Neural crest cell (in vitro differentiated cells): ENCODE measurements around the gene AP5M1. TPM values are rescaled to one million over a fixed set of nuclear protein-coding genes. Genes with fewer than 3 reads are reported as not detected.
A peak's percentile ranks its signal among the peaks of the same experiment; 100 is the strongest.
"Not testable (repeated sequence)": the region's sequence is repeated elsewhere in the genome, so short reads cannot be mapped to it uniquely, and the experiment has no call there.

ENCODE experiments used
- DNase-seq: peaks from one replicate; pipeline ENCODE4 v3.0.0; 2021; ENCODE audit warnings: low read depth, mixed read lengths, low spot score
- H3K27ac Mint-ChIP-seq: one replicate; pipeline ENCODE4 v1.8.0; 2021; ENCODE audit warnings: mild to moderate bottlenecking, mixed read lengths; ENCODE audit not compliant: unreplicated experiment
- H3K27me3 Mint-ChIP-seq: 2 replicates; pipeline ENCODE4 v1.8.0; 2021; ENCODE audit warnings: low read depth, mild to moderate bottlenecking, mixed read lengths
- H3K36me3 Mint-ChIP-seq: 2 replicates; pipeline ENCODE4 v1.8.0; 2021; ENCODE audit warnings: low read depth, mild to moderate bottlenecking, mixed read lengths
- H3K4me1 Mint-ChIP-seq: 2 replicates; pipeline ENCODE4 v1.8.0; 2021; ENCODE audit warnings: mixed read lengths
- H3K4me3 Mint-ChIP-seq: one replicate; pipeline ENCODE4 v1.8.0; 2021; ENCODE audit warnings: mild to moderate bottlenecking, mixed read lengths
- H3K9me3 Mint-ChIP-seq: 2 replicates; pipeline ENCODE4 v1.8.0; 2021; ENCODE audit warnings: mixed read lengths
- long read RNA-seq: library from polyadenylated mRNA; unstranded; transcript quantifications from one replicate; pipeline ENCODE4 v2.0.0, GENCODE V29; 2020
- total RNA-seq: library from RNA; stranded (reverse); gene quantifications from 2 replicates; pipeline ENCODE4 v1.2.1, GENCODE V29; 2021
- TF ChIP-seq, protein P1 (sequence below): fragments of 200-600 bp; sonication (generic); conservative IDR thresholded peaks from 2 replicates; pipeline ENCODE4 v1.5.0; 2021; ENCODE audit warnings: antibody characterized with exemption, mild to moderate bottlenecking

The AP5M1 gene, protein sequence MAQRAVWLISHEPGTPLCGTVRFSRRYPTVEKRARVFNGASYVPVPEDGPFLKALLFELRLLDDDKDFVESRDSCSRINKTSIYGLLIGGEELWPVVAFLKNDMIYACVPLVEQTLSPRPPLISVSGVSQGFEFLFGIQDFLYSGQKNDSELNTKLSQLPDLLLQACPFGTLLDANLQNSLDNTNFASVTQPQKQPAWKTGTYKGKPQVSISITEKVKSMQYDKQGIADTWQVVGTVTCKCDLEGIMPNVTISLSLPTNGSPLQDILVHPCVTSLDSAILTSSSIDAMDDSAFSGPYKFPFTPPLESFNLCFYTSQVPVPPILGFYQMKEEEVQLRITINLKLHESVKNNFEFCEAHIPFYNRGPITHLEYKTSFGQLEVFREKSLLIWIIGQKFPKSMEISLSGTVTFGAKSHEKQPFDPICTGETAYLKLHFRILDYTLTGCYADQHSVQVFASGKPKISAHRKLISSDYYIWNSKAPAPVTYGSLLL
- total RNA-seq = 37.5 and 42.0 TPM in 2 replicates
- long read RNA-seq, full-length matches to known transcripts = 100 of 124 reads
- long read RNA-seq, partial matches to known transcripts = 5 of 124 reads
- long read RNA-seq, other reads (novel, unspliced or antisense) = 19 of 124 reads

DNA sequence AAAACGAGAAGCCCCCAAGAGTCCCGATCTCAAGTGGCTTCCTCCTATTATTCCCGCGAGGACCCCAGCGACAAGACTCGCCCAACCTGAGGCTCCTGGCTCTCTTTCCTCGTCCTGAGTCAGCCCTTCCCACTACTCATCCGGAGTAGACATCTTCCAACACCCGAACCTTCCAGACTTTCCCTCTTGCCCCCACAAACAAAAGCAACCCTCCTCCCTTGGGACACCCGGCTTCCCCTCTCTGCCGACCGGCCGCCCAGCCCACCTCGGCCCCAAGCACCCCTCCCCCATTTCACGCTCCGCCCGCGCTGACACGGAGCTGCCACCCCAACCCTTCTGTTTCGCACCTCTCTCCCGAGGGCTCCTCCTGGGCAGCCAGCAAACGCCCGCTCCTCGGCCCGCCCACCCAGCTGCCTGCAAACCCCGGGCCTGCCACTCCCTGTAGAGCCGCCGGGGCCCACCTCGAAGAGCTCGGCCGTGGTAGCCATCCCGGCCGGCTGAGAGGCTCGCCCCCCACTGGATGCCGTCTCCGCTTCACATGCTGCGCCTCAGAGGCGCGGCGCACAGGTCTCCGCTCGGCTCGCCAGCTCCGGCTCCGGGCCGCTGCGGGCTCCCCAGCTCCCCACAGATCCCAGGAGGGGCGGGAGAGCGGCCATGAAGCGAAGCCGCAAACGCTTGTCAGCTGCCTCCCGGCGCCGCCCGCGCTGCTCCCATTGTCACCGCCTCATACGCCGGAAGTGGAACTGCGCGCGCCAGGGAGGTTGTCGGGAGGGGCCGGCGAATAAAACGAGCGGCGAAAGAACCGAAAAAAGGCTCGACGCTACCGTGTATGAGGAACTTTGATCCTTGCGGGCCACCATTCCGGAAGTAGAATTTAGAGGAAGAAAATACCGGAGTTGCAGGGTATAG is at the start of gene AP5M1, which contains the start of gene EXOC5:
TSS of gene AP5M1 (plus strand) at position 811 of the 909 bp plus-strand sequence. CDS start 344 bp downstream, outside the sequence.
TSS of gene EXOC5 (minus strand) at position 745 of the 909 bp plus-strand sequence. CDS start at position 488, 257 bp downstream.
- TF ChIP-seq, protein P1, sequence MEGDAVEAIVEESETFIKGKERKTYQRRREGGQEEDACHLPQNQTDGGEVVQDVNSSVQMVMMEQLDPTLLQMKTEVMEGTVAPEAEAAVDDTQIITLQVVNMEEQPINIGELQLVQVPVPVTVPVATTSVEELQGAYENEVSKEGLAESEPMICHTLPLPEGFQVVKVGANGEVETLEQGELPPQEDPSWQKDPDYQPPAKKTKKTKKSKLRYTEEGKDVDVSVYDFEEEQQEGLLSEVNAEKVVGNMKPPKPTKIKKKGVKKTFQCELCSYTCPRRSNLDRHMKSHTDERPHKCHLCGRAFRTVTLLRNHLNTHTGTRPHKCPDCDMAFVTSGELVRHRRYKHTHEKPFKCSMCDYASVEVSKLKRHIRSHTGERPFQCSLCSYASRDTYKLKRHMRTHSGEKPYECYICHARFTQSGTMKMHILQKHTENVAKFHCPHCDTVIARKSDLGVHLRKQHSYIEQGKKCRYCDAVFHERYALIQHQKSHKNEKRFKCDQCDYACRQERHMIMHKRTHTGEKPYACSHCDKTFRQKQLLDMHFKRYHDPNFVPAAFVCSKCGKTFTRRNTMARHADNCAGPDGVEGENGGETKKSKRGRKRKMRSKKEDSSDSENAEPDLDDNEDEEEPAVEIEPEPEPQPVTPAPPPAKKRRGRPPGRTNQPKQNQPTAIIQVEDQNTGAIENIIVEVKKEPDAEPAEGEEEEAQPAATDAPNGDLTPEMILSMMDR = peak; percentile 18

DNA sequence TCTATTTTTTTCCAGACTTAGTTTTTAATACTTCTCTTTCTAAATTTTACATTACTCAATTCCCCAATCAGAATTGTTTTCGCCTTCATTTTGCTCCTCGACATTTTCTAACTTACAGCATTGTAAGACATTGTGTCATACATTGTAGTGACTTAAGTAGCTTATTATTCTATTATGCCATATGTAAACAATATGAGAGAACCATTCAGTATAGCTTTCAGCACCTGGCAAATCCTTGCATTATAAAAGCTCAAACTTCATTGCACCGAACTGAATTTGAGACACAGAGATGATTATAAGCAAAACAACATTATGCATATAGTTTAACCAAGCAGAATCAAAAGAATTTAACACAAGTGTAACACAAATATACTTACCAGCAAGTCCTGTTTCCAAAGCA is 46.8 kb upstream of the AP5M1 start:
- Mint-ChIP-seq H3K4me3 (no peak overlapping the region), H3K9me3 (no peaks in the 10 kb centered on the region)
- TF ChIP-seq, protein P1 = no peak

More for the DNA sequence above, at the start of gene AP5M1, which contains the start of gene EXOC5:
- DNase-seq = peak; percentile 89
- Mint-ChIP-seq H3K4me1 (peaks cover 59% of the 10 kb centered on the region), H3K36me3 (peaks cover 3% of the 10 kb centered on the region), H3K27ac (peak within 1 kb of the TSS; percentile 100), H3K9me3 (no peaks in the 10 kb centered on the region), H3K27me3 (no peaks in the 10 kb centered on the region), H3K4me3 (peak within 1 kb of the TSS; percentile 100)

GRCh38 chr14:57227083-57227482 is 41.7 kb upstream of the AP5M1 start:
- H3K4me1 Mint-ChIP-seq = no peaks in the 10 kb centered on the region
- H3K27ac Mint-ChIP-seq = no peak overlapping the region
- H3K4me3 Mint-ChIP-seq = no peak overlapping the region
- DNase-seq = no peak
- H3K9me3 Mint-ChIP-seq = no peaks in the 10 kb centered on the region
- H3K36me3 Mint-ChIP-seq = peaks cover 20% of the 10 kb centered on the region
- TF ChIP-seq, protein P1 = no peak
- H3K27me3 Mint-ChIP-seq = no peaks in the 10 kb centered on the region

More for the DNA sequence above, 46.8 kb upstream of the AP5M1 start:
- no peaks in the 10 kb centered on the region for H3K27me3 Mint-ChIP-seq
- H3K4me1 Mint-ChIP-seq = no peaks in the 10 kb centered on the region
- DNase-seq = no peak
- peaks cover 10% of the 10 kb centered on the region for H3K36me3 Mint-ChIP-seq
- no peak overlapping the region for H3K27ac Mint-ChIP-seq

- peaks cover 26% of the 10 kb centered on the region for H3K36me3 Mint-ChIP-seq
- H3K27me3 Mint-ChIP-seq, H3K4me1 Mint-ChIP-seq, H3K4me3 Mint-ChIP-seq, H3K27ac Mint-ChIP-seq, DNase-seq, H3K9me3 Mint-ChIP-seq: not testable (repeated sequence)
Observed at GRCh38 chr14:57228320-57228719, 40.5 kb upstream of the AP5M1 start.

- H3K9me3 Mint-ChIP-seq = no peaks in the 10 kb centered on the region
- no peak overlapping the region for H3K4me3 Mint-ChIP-seq
- H3K27ac Mint-ChIP-seq = no peak overlapping the region
- peaks cover 20% of the 10 kb centered on the region for H3K36me3 Mint-ChIP-seq
- TF ChIP-seq, protein P1 = no peak
- H3K27me3 Mint-ChIP-seq = no peaks in the 10 kb centered on the region
- no peak for DNase-seq
- H3K4me1 Mint-ChIP-seq = no peaks in the 10 kb centered on the region
Observed at GRCh38 chr14:57232006-57232405, 36.8 kb upstream of the AP5M1 start.

DNA sequence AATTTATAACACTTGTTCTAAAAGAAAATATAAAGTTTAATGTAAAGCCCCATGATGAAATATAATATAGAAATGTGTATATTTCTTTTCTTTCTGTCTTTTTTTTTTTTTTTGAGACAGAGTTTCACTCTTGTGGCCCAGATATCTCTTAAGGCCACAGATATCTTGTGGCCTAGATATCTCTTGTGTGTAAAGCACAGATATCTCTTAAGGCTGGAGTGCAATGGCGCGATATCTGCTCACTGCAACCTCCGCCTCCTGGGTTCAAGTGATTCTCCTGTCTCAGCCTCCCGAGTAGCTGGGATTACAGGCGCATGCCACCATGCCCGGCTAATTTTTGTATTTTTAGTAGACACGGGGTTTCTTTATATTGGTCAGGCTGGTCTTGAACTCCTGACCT is 28.7 kb upstream of the AP5M1 start:
- not testable (repeated sequence) for H3K36me3 Mint-ChIP-seq, DNase-seq, H3K27me3 Mint-ChIP-seq

More for the DNA sequence above, 28.7 kb upstream of the AP5M1 start:
- H3K4me3 Mint-ChIP-seq, H3K4me1 Mint-ChIP-seq, H3K9me3 Mint-ChIP-seq, H3K27ac Mint-ChIP-seq: not testable (repeated sequence)
